DOHH2 (cell line): ENCODE measurements around the gene PCDHGA10.
"Not testable (repeated sequence)": the region's sequence is repeated elsewhere in the genome, so short reads cannot be mapped to it uniquely, and the experiment has no call there.

Source experiments
- EZH2phosphoT487 ChIP-seq: fragments of 200-600 bp; sonication (generic); IDR thresholded peaks from 2 replicates; pipeline ENCODE4 v1.6.1; 2017; ENCODE audit warnings: borderline replicate concordance, mild to moderate bottlenecking, antibody characterized with exemption, low read length, moderate library complexity, mixed read lengths
- TF ChIP-seq, protein P1 (sequence below): fragments of 200-600 bp; sonication (generic); IDR thresholded peaks from one replicate; pipeline ENCODE4 v1.5.1; 2014; ENCODE audit warnings: antibody characterized with exemption, mild to moderate bottlenecking, low read depth, low read length; ENCODE audit not compliant: poor library complexity, severe bottlenecking

DNA sequence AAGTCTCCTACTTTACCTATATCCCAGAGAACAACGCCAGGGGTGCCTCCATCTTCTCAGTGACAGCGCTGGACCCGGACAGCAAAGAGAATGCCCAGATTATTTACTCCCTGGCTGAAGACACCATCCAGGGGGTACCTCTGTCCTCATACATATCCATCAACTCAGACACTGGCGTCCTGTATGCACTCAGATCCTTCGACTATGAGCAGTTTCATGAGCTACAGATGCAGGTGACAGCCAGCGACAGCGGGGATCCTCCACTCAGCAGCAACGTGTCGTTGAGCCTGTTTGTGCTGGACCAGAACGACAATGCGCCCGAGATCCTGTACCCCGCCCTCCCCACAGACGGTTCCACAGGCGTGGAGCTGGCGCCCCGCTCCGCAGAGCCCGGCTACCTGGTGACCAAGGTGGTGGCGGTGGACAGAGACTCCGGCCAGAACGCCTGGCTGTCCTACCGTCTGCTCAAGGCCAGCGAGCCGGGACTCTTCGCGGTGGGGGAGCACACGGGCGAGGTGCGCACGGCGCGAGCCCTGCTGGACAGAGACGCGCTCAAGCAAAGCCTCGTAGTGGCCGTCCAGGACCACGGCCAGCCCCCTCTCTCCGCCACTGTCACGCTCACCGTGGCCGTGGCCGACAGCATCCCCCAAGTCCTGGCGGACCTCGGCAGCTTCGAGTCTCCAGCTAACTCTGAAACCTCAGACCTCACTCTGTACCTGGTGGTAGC is 1.9 kb downstream of the PCDHGA10 start:
- TF ChIP-seq, protein P1, sequence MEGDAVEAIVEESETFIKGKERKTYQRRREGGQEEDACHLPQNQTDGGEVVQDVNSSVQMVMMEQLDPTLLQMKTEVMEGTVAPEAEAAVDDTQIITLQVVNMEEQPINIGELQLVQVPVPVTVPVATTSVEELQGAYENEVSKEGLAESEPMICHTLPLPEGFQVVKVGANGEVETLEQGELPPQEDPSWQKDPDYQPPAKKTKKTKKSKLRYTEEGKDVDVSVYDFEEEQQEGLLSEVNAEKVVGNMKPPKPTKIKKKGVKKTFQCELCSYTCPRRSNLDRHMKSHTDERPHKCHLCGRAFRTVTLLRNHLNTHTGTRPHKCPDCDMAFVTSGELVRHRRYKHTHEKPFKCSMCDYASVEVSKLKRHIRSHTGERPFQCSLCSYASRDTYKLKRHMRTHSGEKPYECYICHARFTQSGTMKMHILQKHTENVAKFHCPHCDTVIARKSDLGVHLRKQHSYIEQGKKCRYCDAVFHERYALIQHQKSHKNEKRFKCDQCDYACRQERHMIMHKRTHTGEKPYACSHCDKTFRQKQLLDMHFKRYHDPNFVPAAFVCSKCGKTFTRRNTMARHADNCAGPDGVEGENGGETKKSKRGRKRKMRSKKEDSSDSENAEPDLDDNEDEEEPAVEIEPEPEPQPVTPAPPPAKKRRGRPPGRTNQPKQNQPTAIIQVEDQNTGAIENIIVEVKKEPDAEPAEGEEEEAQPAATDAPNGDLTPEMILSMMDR: not testable (repeated sequence)
- TF ChIP-seq EZH2phosphoT487: not testable (repeated sequence)
